ENCODE results near the gene RASGRF2.

DNA sequence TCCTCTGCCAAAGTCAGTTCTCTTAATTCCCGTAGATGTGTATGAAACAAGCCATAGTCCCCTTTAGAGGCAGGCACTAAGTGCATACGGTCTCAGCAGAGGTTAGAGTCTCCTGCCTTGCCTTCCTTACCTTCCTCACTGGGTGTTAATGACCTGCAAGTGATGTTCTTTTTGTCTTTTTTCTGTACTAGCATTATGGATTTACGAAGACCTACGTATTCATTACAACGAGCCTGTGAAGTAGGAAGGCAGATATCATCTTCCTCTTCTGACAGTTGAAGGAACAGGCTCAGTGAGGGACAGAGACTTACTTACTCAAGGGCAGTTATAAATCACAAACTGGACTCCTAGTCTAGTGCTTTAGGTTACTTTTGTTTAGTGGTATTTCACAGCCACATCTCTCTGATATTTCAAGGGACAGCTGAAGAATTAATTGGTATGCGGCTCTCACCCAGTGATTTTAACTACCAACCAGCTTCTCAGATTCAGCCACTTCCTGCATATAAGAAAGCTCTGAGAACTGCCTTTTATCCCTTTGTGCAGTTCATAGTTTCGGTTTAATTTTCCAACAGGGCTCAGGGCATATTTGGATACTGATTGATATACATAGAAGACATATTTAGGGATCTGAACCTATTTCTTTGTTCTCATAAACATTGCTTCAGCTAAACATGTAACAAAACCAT is 187.9 kb downstream of the RASGRF2 start:
- TF ChIP-seq, protein P1, sequence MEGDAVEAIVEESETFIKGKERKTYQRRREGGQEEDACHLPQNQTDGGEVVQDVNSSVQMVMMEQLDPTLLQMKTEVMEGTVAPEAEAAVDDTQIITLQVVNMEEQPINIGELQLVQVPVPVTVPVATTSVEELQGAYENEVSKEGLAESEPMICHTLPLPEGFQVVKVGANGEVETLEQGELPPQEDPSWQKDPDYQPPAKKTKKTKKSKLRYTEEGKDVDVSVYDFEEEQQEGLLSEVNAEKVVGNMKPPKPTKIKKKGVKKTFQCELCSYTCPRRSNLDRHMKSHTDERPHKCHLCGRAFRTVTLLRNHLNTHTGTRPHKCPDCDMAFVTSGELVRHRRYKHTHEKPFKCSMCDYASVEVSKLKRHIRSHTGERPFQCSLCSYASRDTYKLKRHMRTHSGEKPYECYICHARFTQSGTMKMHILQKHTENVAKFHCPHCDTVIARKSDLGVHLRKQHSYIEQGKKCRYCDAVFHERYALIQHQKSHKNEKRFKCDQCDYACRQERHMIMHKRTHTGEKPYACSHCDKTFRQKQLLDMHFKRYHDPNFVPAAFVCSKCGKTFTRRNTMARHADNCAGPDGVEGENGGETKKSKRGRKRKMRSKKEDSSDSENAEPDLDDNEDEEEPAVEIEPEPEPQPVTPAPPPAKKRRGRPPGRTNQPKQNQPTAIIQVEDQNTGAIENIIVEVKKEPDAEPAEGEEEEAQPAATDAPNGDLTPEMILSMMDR (IDR thresholded peaks at IDR 0.05), result no peak
- TF ChIP-seq POLR2A (IDR thresholded peaks at IDR 0.05), result no peak
